NCI-H2227 treated with DMSO at 0.1 percent for 48 hours (cell line): Measurements from ENCODE around the gene EXOC3.

ENCODE experiments used
- DNase-seq: peaks from one replicate; lab custom pipeline; 2025; lab: John Stamatoyannopoulos, UW

The EXOC3 gene

GRCh38 chr5:457195-457961, 14.4 kb downstream of the EXOC3 start:
- DNase-seq: no peak

- DNase-seq: no peak
Measured at GRCh38 chr5:458547-459353, 15.8 kb downstream of the EXOC3 start.

GRCh38 chr5:459562-460272, 16.7 kb downstream of the EXOC3 start:
- no peak for DNase-seq

- DNase-seq: no peak
Measured at GRCh38 chr5:460273-460625, 17.3 kb downstream of the EXOC3 start.

- no peak for DNase-seq
Measured at GRCh38 chr5:462051-462481, 19.1 kb downstream of the EXOC3 start.

GRCh38 chr5:463301-463700, 20.3 kb downstream of the EXOC3 start:
- no peak for DNase-seq

GRCh38 chr5:463952-464351, 21.0 kb downstream of the EXOC3 start:
- DNase-seq: no peak

- DNase-seq: no peak
Measured at GRCh38 chr5:464446-464842, 21.5 kb downstream of the EXOC3 start.

GRCh38 chr5:464843-465590, 22.0 kb downstream of the EXOC3 start:
- no peak for DNase-seq

GRCh38 chr5:465591-466403, 22.8 kb downstream of the EXOC3 start:
- no peak for DNase-seq

GRCh38 chr5:466661-467310, 23.8 kb downstream of the EXOC3 start:
- no peak for DNase-seq

- no peak for DNase-seq
Measured at GRCh38 chr5:468401-468800, 25.4 kb downstream of the EXOC3 start.

GRCh38 chr5:469752-470483, 26.9 kb downstream of the EXOC3 start:
- no peak for DNase-seq

GRCh38 chr5:470961-471749, 28.2 kb downstream of the EXOC3 start:
- DNase-seq: no peak

GRCh38 chr5:471750-472058, 28.7 kb downstream of the EXOC3 start:
- no peak for DNase-seq

- peak; percentile 43 for DNase-seq
Measured at GRCh38 chr5:472076-472655, 29.2 kb downstream of the EXOC3 start.

- DNase-seq: peak; percentile 82
Measured at GRCh38 chr5:472656-473550, 29.9 kb downstream of the EXOC3 start.
